Body of pancreas (tissue), 4 donors: ENCODE measurements around the gene DYNC1LI1.

Experiments
- CTCF ChIP-seq, 7 experiments: fragments of 450-650 bp in 4 of 7; fragments of 200-600 bp in 3 of 7; sonication (generic) in 3 of 7; IDR thresholded peaks; one replicate each; pipeline ENCODE4 v1.5.1; 2016 to 2019; ENCODE audit warnings: antibody characterized with exemption in 7 of 7
- POLR2A ChIP-seq, 3 donors: fragments of 450-650 bp; IDR thresholded peaks; one replicate each; pipeline ENCODE4 v1.6.1; 2016; ENCODE audit warnings: antibody characterized with exemption in 3 of 3, mild to moderate bottlenecking in 2 of 3

DNA sequence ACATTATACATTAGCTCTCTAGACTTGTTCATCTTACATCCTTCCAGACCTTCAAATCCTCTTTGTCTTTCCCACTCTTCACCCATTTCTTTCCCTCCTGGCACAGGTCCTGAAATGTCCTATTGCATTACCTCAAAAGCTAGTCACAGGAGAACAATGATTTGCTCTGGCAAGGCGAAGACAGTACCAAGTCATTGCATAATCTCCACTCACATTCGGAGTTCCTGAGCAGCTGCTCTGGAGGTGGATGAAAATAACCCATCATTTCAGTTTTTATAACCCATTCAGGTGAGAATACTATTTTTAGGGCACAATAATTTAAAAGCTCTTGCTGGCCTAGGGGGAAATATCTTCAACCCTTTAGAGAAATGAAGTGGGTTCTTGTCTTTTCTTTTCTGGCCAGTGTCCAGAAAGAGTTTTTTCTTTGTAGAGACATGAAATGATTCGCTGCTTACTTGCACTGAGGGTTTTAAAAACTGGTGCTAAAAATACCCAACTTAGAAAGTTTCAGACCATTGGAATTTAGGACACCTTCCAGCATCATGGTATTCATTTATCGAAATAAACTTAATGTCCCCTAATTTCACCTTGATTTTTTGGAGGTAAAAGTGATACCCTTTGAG, 23.4 kb upstream of the DYNC1LI1 start:
- TF ChIP-seq CTCF (IDR thresholded peaks at IDR 0.05) (no peak), POLR2A (IDR thresholded peaks at IDR 0.05) (no peak)
